GM12878 (cell line): ENCODE measurements around the gene SAMD7. TPM values are rescaled to one million over a fixed set of nuclear protein-coding genes. Genes with fewer than 3 reads are reported as not detected.

Experiments
- ATAC-seq: fragments of 200-7000 bp; cut with Tn5 transposase; 3 replicates; pipeline ENCODE4 v1.9.1; 2020; ENCODE audit warnings: mild to moderate bottlenecking, moderate library complexity
- BruUV-seq: library from RNA; stranded (reverse); fragments of 400-500 nt; replicated peaks from 2 replicates; lab custom pipeline; 2021; lab: Mats Ljungman, UMichigan
- CTCF ChIA-PET: fragments of 300-600 bp; sonication (Branson Sonifier 250); formaldehyde crosslinking; extraction: SDS; loops from one replicate; lab custom pipeline; 2021; ENCODE audit warnings: inconsistent platforms; lab: Yijun Ruan, JAX
- POLR2A ChIA-PET: fragments of 350-600 bp; formaldehyde crosslinking; extraction: SDS; loops from one replicate; lab custom pipeline; 2021; ENCODE audit warnings: inconsistent platforms; lab: Charles Lee
- RAD21 ChIA-PET: fragments of 300-600 bp; sonication (Branson Sonifier 250); formaldehyde crosslinking; loops from one replicate; lab custom pipeline; 2023; ENCODE audit warnings: antibody characterized with exemption; ENCODE audit not compliant: unreplicated experiment; lab: Charles Lee
- SMC1A ChIA-PET: fragments of 300-600 bp; sonication (Branson Sonifier 250); formaldehyde crosslinking; loops from one replicate; lab custom pipeline; 2023; ENCODE audit not compliant: unreplicated experiment, uncharacterized antibody; lab: Charles Lee
- DNase-seq: peaks from one replicate; pipeline ENCODE4 v3.0.0-alpha.2; 2011; ENCODE audit warnings: low read depth, low spot score
- FAIRE-seq: peaks from 3 replicates; lab custom pipeline; 2011; peaks lifted over from hg19 to GRCh38; lab: Jason Lieb, UNC
- H2AFZ ChIP-seq: 2 replicates; pipeline ENCODE4 v1.6.0; 2011; ENCODE audit warnings: low read depth, low read length, control low read depth; ENCODE audit not compliant: control insufficient read depth
- H3K27ac ChIP-seq: 2 replicates; pipeline ENCODE4 v1.5.1; 2011; ENCODE audit warnings: control low read depth; ENCODE audit not compliant: control insufficient read depth, insufficient read depth
- H3K27me3 ChIP-seq, 2 experiments: replicated peaks in 1 of 2; 2 replicates each; pipeline versions ENCODE4 v1.6.0 to v1.6.1; 2011; ENCODE audit warnings: low read length in 1 of 2; ENCODE audit not compliant: control insufficient read depth in 2 of 2, insufficient read depth in 2 of 2
- H3K36me3 ChIP-seq, 2 experiments: 2 replicates each; pipeline ENCODE4 v1.5.1; 2011; ENCODE audit warnings: low read length in 1 of 2; ENCODE audit not compliant: control insufficient read depth in 2 of 2, insufficient read depth in 2 of 2
- H3K4me1 ChIP-seq: 2 replicates; pipeline ENCODE4 v1.6.1; 2011; ENCODE audit warnings: mild to moderate bottlenecking, low read length, moderate library complexity, mixed read lengths; ENCODE audit not compliant: control insufficient read depth, insufficient read depth
- H3K4me2 ChIP-seq: 2 replicates; pipeline ENCODE4 v1.6.0; 2011; ENCODE audit warnings: control low read depth; ENCODE audit not compliant: control insufficient read depth, insufficient read depth
- H3K4me3 ChIP-seq: fragments of 200-600 bp; sonication (generic); 2 replicates; pipeline ENCODE4 v1.5.1; 2016
- H3K79me2 ChIP-seq: 2 replicates; pipeline ENCODE4 v1.6.0; 2011; ENCODE audit warnings: low read length; ENCODE audit not compliant: control insufficient read depth, insufficient read depth
- H3K9ac ChIP-seq: 2 replicates; pipeline ENCODE4 v1.8.0; 2011; ENCODE audit warnings: low read length, control low read depth, mixed read lengths; ENCODE audit not compliant: control insufficient read depth, insufficient read depth
- H3K9me3 ChIP-seq: replicated peaks from 3 replicates; pipeline ENCODE4 v1.5.1; 2011; ENCODE audit warnings: mild to moderate bottlenecking, low read length; ENCODE audit not compliant: control insufficient read depth, insufficient read depth
- H4K20me1 ChIP-seq: 2 replicates; pipeline ENCODE4 v1.6.0; 2011; ENCODE audit not compliant: control insufficient read depth, insufficient read depth
- MYC ChIP-seq: IDR thresholded peaks from 2 replicates; pipeline ENCODE4 v1.6.1; 2011; ENCODE audit warnings: mild to moderate bottlenecking, low read length, moderate library complexity, inconsistent platforms; ENCODE audit not compliant: insufficient read depth, insufficient replicate concordance, insufficient read length, severe bottlenecking
- RAD51 ChIP-seq: fragments of 450-650 bp; IDR thresholded peaks from 2 replicates; pipeline ENCODE4 v1.6.1; 2016; ENCODE audit warnings: moderate library complexity, mild to moderate bottlenecking, inconsistent platforms
- ZNF384 ChIP-seq: IDR thresholded peaks from 2 replicates; pipeline ENCODE4 v1.6.1; 2012; ENCODE audit warnings: low read depth, mild to moderate bottlenecking, low read length, improper control_type of control experiment, borderline replicate concordance
- WGBS: methylation state at CpG from one replicate; pipeline ENCODE4 v1.1.6; 2016; ENCODE audit warnings: low lambda C conversion rate; ENCODE audit not compliant: insufficient replicate concordance, insufficient coverage; ENCODE audit errors: missing lambda C conversion rate; 5-methylcytosine and 5-hydroxymethylcytosine counted together
- in situ Hi-C: fragments of 300-500 bp; cut with MboI; formaldehyde crosslinking; loops from 9 replicates; pipeline ENCODE4 v1.14.3; 2018; ENCODE audit warnings: mixed read lengths
- intact Hi-C: fragments of 100-400 bp; cut with micrococcal nuclease; formaldehyde crosslinking; loops from one replicate; pipeline ENCODE4 v1.14.2; 2022; ENCODE audit not compliant: unreplicated experiment
- polyA plus RNA-seq, 11 experiments: library from polyadenylated mRNA; depleted of rRNA in 4 of 11; unstranded in 6 of 11; stranded (reverse) in 5 of 11; fragments of >200 nt; fragmentation: Nextera tagmentation in 4 of 11; fragmentation: Illumina TruSeq in 1 of 11; extraction: Ambion mirVana in 4 of 11; extraction: Trizol in 1 of 11; gene quantifications; 1 replicate in 1 of 11; 2 replicates in 10 of 11; pipeline versions ENCODE4 v1.2.1 to v1.2.3, GENCODE V29; 2011 to 2016; ENCODE audit warnings: inconsistent platforms in 2 of 11, missing spikeins in 2 of 11, low read depth in 1 of 11
- total RNA-seq, 4 experiments: library from RNA; depleted of rRNA in 3 of 4; stranded (reverse); fragments of >200 nt in 3 of 4; fragmentation: Illumina TruSeq in 1 of 4; extraction: Trizol in 1 of 4; gene quantifications; 2 replicates each; pipeline versions ENCODE4 v1.2.1 to v1.2.3, GENCODE V29; 2013 to 2021
- TF ChIP-seq, protein P1 (sequence below): IDR thresholded peaks from 2 replicates; pipeline ENCODE4 v1.6.1; 2011; ENCODE audit warnings: low read depth, mild to moderate bottlenecking, low read length, moderate library complexity, borderline replicate concordance; ENCODE audit errors: extremely low read depth

SAMD7 gene
- total and polyA plus RNA-seq, 10 of the 15 experiments (the other 5 are each of a cell fraction or from before 2014, with no cell fraction given), result 0.03 to 0.11 (median 0.07) TPM; not detected in 3

DNA sequence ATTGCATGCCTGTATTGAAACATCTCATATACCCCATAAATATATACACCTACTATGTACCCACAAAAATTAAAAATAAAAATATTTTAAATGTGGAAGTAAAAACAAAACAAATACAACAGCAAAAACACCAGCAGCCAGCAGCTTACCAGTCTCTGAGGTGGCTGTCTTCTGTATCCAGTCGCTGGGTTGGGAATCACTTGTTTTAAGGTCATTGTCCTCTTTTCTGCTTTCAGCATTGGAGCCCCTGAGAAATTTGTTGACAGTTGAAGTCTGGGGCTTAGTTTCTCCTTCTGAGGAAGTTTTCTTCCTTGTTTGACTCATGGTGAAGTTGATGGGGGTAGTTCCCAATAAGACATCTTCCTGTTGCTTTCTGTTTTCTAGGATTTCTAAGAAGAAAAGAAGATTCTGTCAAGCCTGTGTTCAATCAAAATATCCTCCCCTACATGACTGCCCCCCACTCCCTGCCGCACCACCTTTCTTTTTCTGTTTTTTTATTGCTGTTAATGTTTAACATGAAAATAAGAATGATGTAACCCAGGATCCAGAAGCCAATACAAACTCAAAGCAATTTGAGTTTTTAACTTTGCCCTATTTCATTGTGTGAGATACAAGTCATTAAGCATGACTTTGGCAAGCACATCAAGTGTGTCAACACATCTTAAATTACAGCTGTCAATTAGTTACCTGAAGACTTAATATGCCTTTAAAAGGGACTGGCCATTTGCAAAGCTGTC is 41.7 kb upstream of the SAMD7 start, which contains the start of gene LRRC31:
Gene LRRC31 (minus strand): TSS at position 452 of the 737 bp plus-strand sequence. CDS start 128 bp downstream, at position 324.
- no peak within 1 kb of the TSS for H3K4me3 ChIP-seq
- DNase-seq, result no peak
- intact Hi-C loops, result no loop called here
- CTCF ChIA-PET, result interaction anchor here (1.1 kb wide), 2 partner anchors 85 to 185 kb away, joined by 3 to 4 read pairs; no protein-coding TSS in a partner anchor
- no peaks in the 10 kb centered on the region for H3K79me2 ChIP-seq
- H3K27ac ChIP-seq, result no peak within 1 kb of the TSS
- POLR2A ChIA-PET, result no interaction called here
- H4K20me1 ChIP-seq, result no peaks in the 10 kb centered on the region
- WGBS, result 82% methylated on average over 2 of the region's 2 CpGs
- H3K4me1 ChIP-seq, result peaks cover 16% of the 10 kb centered on the region
- BruUV-seq, result no TSS peak
- RAD21 ChIA-PET, result interaction anchor here (1.3 kb wide), 1 partner anchor 96 kb away, joined by 5 read pairs; no protein-coding TSS in a partner anchor
- SMC1A ChIA-PET, result interaction anchor here (1.0 to 1.5 kb wide), 3 partner anchors 60 to 184 kb away, joined by 3 to 4 read pairs (median 4); no protein-coding TSS in a partner anchor
- no peak within 1 kb of the TSS for H3K9ac ChIP-seq
- no peak within 1 kb of the TSS; the same call in 1 of the 2 replicates for H2AFZ ChIP-seq
- no peak for FAIRE-seq
- no peak for ATAC-seq
- no peaks in the 10 kb centered on the region for H3K27me3 ChIP-seq
- no peaks in the 10 kb centered on the region for H3K9me3 ChIP-seq
- H3K4me2 ChIP-seq, result no peak within 1 kb of the TSS
- no peaks in the 10 kb centered on the region for H3K36me3 ChIP-seq
- TF ChIP-seq ZNF384 (no peak), RAD51 (no peak), MYC (no peak)
- TF ChIP-seq, protein P1, sequence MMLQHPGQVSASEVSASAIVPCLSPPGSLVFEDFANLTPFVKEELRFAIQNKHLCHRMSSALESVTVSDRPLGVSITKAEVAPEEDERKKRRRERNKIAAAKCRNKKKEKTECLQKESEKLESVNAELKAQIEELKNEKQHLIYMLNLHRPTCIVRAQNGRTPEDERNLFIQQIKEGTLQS, result no peak
- TF ChIP-seq, all 136 proteins: peak for 0
- in situ Hi-C loops, result loop anchor here (10.0 kb wide), 1 partner anchor 185 kb away; no protein-coding TSS in a partner anchor
